DND-41 (cell line): ENCODE results near the gene FRAT2.

ENCODE experiments used
- ATAC-seq: fragments of 200-7000 bp; cut with Tn5 transposase; 3 replicates; pipeline ENCODE4 v1.9.1; 2021; ENCODE audit warnings: low read depth; ENCODE audit not compliant: insufficient read depth
- DNase-seq: peaks from one replicate; pipeline ENCODE4 v3.0.0-alpha.2; 2020
- H2AFZ ChIP-seq: 2 replicates; pipeline ENCODE4 v1.6.0; 2012; ENCODE audit warnings: low read depth, low read length
- H3K27ac ChIP-seq: 2 replicates; pipeline ENCODE4 v1.5.1; 2012; ENCODE audit warnings: low read length, inconsistent platforms
- H3K27me3 ChIP-seq: fragments of 200-600 bp; sonication (generic); 2 replicates; pipeline ENCODE4 v1.6.0; 2012; ENCODE audit warnings: low read length, mild to moderate bottlenecking, inconsistent platforms; ENCODE audit not compliant: insufficient read depth, poor library complexity
- H3K36me3 ChIP-seq: 2 replicates; pipeline ENCODE4 v1.5.1; 2012; ENCODE audit warnings: low read length, inconsistent platforms; ENCODE audit not compliant: insufficient read depth
- H3K4me1 ChIP-seq: 2 replicates; pipeline ENCODE4 v1.5.1; 2012; ENCODE audit warnings: mild to moderate bottlenecking, low read length; ENCODE audit not compliant: insufficient read depth
- H3K4me2 ChIP-seq: 2 replicates; pipeline ENCODE4 v1.6.0; 2012; ENCODE audit warnings: mild to moderate bottlenecking, moderate library complexity, low read length, inconsistent platforms; ENCODE audit not compliant: insufficient read depth
- H3K4me3 ChIP-seq, 2 experiments: fragments of 200-600 bp in 1 of 2; shearing (Covaris generic) in 1 of 2; 2 replicates each; pipeline ENCODE4 v1.5.1; 2012 to 2016; ENCODE audit warnings: inconsistent platforms in 2 of 2, low read length in 2 of 2, mild to moderate bottlenecking in 2 of 2, low read depth in 1 of 2, moderate library complexity in 1 of 2
- H3K79me2 ChIP-seq: 2 replicates; pipeline ENCODE4 v1.6.0; 2012; ENCODE audit warnings: low read length, inconsistent platforms; ENCODE audit not compliant: insufficient read depth
- H3K9ac ChIP-seq: 2 replicates; pipeline ENCODE4 v1.6.0; 2012; ENCODE audit warnings: low read depth, mild to moderate bottlenecking, inconsistent platforms, low read length, moderate library complexity
- H3K9me3 ChIP-seq: 2 replicates; pipeline ENCODE4 v1.5.1; 2012; ENCODE audit warnings: low read length, moderate library complexity, mild to moderate bottlenecking, inconsistent platforms; ENCODE audit not compliant: insufficient read depth, severe bottlenecking
- H4K20me1 ChIP-seq: 2 replicates; pipeline ENCODE4 v1.6.0; 2012; ENCODE audit warnings: low read length; ENCODE audit not compliant: insufficient read depth
- EZH2 ChIP-seq: IDR thresholded peaks from 3 replicates; pipeline ENCODE4 v1.6.1; 2012; ENCODE audit warnings: borderline replicate concordance, low read depth, mild to moderate bottlenecking, moderate library complexity, low read length, inconsistent platforms; ENCODE audit not compliant: severe bottlenecking
- TF ChIP-seq, protein P1 (sequence below): IDR thresholded peaks from 2 replicates; pipeline ENCODE4 v1.5.1; 2012; ENCODE audit warnings: borderline replicate concordance, low read length, moderate library complexity, mild to moderate bottlenecking; ENCODE audit not compliant: poor library complexity, severe bottlenecking; ENCODE audit errors: extremely low read depth

Gene FRAT2

GRCh38 chr10:97373456-97373855 lies 38.9 kb upstream of the FRAT2 start:
- Histone ChIP-seq H3K79me2 (no peaks in the 10 kb centered on the region), H2AFZ (no peak overlapping the region), H3K4me3 (no peak overlapping the region), H3K4me2 (no peak overlapping the region), H3K36me3 (peaks cover 73% of the 10 kb centered on the region), H3K27ac (no peak overlapping the region), H3K9me3 (no peaks in the 10 kb centered on the region), H4K20me1 (peaks cover 2% of the 10 kb centered on the region; the same call in 1 of the 2 replicates), H3K27me3 (no peaks in the 10 kb centered on the region), H3K9ac (no peak overlapping the region), H3K4me1 (no peaks in the 10 kb centered on the region)
- no peak for TF ChIP-seq EZH2
- TF ChIP-seq, protein P1, sequence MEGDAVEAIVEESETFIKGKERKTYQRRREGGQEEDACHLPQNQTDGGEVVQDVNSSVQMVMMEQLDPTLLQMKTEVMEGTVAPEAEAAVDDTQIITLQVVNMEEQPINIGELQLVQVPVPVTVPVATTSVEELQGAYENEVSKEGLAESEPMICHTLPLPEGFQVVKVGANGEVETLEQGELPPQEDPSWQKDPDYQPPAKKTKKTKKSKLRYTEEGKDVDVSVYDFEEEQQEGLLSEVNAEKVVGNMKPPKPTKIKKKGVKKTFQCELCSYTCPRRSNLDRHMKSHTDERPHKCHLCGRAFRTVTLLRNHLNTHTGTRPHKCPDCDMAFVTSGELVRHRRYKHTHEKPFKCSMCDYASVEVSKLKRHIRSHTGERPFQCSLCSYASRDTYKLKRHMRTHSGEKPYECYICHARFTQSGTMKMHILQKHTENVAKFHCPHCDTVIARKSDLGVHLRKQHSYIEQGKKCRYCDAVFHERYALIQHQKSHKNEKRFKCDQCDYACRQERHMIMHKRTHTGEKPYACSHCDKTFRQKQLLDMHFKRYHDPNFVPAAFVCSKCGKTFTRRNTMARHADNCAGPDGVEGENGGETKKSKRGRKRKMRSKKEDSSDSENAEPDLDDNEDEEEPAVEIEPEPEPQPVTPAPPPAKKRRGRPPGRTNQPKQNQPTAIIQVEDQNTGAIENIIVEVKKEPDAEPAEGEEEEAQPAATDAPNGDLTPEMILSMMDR = no peak
- no peak for DNase-seq
- ATAC-seq = no peak

DNA sequence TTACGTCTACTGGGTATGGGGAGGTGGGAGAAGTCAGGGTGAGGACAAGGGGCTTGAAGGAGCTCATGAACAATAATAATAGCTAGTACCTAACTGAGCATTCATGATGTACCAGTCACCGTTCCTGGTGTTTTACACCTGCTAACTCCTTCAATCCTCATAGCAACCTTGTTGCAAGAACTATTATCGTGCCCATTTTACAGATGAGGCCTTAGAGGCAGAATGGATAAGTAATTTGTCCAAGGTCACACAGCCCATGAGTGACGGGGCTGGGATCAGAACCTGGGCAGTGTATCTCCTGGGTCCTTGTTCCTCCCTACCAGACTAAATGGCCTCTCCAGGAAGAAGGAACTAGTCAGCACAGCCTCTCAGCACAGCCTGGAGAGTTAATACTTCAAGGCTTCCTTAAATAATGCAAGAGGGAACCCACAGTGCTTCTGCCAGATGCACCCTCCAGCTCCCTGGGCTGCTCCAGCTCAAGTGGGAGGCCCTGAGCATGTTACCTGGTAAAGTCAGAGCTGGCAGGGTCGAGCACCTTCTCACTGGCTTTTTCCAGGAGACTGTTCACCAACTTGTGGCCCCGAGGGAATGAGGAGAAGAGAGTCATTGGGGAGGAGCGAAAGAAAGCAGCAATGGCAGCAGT lies 37.8 kb upstream of the FRAT2 start:
- no peaks in the 10 kb centered on the region for H3K4me1 ChIP-seq
- H3K27ac ChIP-seq = no peak overlapping the region
- no peak for ATAC-seq
- TF ChIP-seq, protein P1 = no peak
- TF ChIP-seq EZH2 = no peak
- H3K79me2 ChIP-seq = no peaks in the 10 kb centered on the region
- H3K4me3 ChIP-seq = no peak overlapping the region
- no peaks in the 10 kb centered on the region for H3K9me3 ChIP-seq
- DNase-seq = no peak
- H3K4me2 ChIP-seq = no peak overlapping the region
- no peak overlapping the region for H2AFZ ChIP-seq
- no peak overlapping the region for H3K9ac ChIP-seq
- peaks cover 2% of the 10 kb centered on the region; the same call in 1 of the 2 replicates for H4K20me1 ChIP-seq
- no peaks in the 10 kb centered on the region for H3K27me3 ChIP-seq
- peaks cover 66% of the 10 kb centered on the region for H3K36me3 ChIP-seq

DNA sequence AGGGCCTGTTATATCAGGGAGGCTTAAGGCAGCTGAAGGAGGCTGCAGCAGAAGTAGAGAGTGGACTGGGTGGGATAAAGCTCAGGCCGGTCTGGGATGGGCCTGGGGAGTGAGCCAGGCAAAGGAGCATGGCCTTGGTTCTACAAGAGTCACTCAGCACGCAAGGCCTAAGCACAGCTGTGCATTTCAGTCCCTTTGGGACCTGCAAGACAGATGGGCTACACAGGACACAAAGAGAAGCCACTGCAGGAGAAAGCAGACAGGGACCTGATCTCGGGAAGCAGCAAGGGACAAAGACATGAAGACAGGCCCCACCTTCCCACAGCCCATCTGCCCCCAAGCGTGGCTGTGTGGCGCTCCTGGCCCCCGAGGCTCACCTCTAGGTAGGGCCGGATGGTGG lies 37.2 kb upstream of the FRAT2 start:
- H3K4me1 ChIP-seq = no peaks in the 10 kb centered on the region
- no peak overlapping the region for H2AFZ ChIP-seq
- no peaks in the 10 kb centered on the region for H3K9me3 ChIP-seq
- peaks cover 67% of the 10 kb centered on the region for H3K36me3 ChIP-seq
- no peak overlapping the region for H3K9ac ChIP-seq
- H3K4me2 ChIP-seq = no peak overlapping the region
- H3K27me3 ChIP-seq = no peaks in the 10 kb centered on the region
- H3K4me3 ChIP-seq = no peak overlapping the region
- H3K79me2 ChIP-seq = no peaks in the 10 kb centered on the region
- peaks cover 2% of the 10 kb centered on the region; the same call in 1 of the 2 replicates for H4K20me1 ChIP-seq
- DNase-seq = no peak
- ATAC-seq = no peak
- TF ChIP-seq, protein P1 = no peak
- no peak for TF ChIP-seq EZH2
- H3K27ac ChIP-seq = no peak overlapping the region
